Measurements from ENCODE around the gene SPRR5.

SPRR5 gene

DNA sequence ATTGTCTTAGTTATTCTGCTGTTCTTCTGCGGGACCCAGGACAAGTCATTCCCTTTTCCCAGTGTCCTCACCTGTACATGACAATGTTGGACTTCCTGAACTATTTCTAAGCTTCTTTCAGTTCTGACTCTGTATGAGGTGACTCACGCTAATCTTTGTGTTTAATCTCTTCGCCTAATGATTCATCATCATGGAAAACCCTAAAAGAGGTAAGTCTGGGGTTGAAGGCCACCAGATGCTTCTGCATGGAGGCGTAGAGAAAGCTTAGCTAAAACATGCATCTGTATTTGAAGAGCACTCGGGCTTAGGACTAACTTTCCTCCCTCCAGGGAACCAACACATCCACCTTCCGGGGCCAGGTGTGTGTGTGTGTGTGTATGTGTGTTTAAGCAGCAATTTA, 7.4 kb downstream of the SPRR5 start:
- Histone ChIP-seq H3K4me3 (ENCODE audit: low read length) (no peak overlapping the region), H3K36me3 (ENCODE audit: control insufficient read depth, insufficient read depth, low read length) (no peaks in the 10 kb centered on the region), H3K9ac (ENCODE audit: low read length) (no peak overlapping the region), H3K4me1 (ENCODE audit: control insufficient read depth, insufficient read depth, low read length) (no peaks in the 10 kb centered on the region), H3K27me3 (ENCODE audit: control insufficient read depth, insufficient read depth, low read length) (no peaks in the 10 kb centered on the region), H3K9me3 (ENCODE audit: control insufficient read depth, low read length) (no peaks in the 10 kb centered on the region)

DNA sequence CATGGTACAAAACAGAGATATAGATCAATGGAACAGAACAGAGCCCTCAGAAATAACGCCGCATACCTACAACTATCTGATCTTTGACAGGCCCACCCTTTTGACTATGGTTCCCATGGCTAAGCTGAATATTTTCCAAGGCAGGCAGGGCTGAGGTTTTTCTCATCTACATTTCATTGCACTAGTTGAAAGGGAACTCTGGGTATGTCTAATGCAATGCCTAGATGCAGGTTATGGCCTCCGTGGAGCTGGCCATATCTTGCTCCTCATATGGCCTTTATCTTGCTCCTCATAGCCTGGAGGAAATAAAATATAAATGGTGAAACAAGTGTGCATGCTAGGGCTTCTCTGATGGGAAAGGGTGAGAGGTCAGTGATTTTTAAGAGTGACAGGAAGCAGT, 10.6 kb downstream of the SPRR5 start:
- no peaks in the 10 kb centered on the region for H3K9me3 ChIP-seq (ENCODE audit: control insufficient read depth, low read length)

DNA sequence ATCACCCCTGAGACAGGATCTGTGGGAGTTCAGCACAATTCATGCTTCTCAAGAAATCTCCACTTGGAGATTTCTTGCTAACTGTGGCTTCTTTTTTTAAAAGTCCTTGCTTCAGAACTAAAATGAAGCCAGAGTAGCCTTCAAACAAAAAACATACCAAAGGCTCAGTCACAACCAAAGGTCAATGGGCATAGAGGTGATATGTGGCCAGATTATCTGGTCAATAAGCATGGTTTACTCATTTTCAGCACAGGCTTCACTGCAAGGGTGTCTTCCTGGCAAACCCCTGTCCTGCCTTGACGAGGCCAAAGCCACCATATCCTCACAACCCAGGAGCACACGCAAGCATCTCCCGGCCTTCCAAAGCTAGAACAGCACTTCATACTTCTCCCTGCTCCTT, 12.3 kb downstream of the SPRR5 start:
- Histone ChIP-seq H3K27me3 (ENCODE audit: control insufficient read depth, insufficient read depth, low read length) (no peaks in the 10 kb centered on the region), H3K4me1 (ENCODE audit: control insufficient read depth, insufficient read depth, low read length) (no peaks in the 10 kb centered on the region), H3K9me3 (ENCODE audit: control insufficient read depth, low read length) (no peaks in the 10 kb centered on the region), H3K9ac (ENCODE audit: low read length) (no peak overlapping the region), H3K4me3 (ENCODE audit: low read length) (no peak overlapping the region), H3K36me3 (ENCODE audit: control insufficient read depth, insufficient read depth, low read length) (no peaks in the 10 kb centered on the region)

More for the DNA sequence above, 10.6 kb downstream of the SPRR5 start:
- H3K36me3 ChIP-seq (ENCODE audit: control insufficient read depth, insufficient read depth, low read length) = no peaks in the 10 kb centered on the region
- no peak overlapping the region for H3K4me3 ChIP-seq (ENCODE audit: low read length)
- H3K9ac ChIP-seq (ENCODE audit: low read length) = no peak overlapping the region
- H3K27me3 ChIP-seq (ENCODE audit: control insufficient read depth, insufficient read depth, low read length) = no peaks in the 10 kb centered on the region
- H3K4me1 ChIP-seq (ENCODE audit: control insufficient read depth, insufficient read depth, low read length) = no peaks in the 10 kb centered on the region

DNA sequence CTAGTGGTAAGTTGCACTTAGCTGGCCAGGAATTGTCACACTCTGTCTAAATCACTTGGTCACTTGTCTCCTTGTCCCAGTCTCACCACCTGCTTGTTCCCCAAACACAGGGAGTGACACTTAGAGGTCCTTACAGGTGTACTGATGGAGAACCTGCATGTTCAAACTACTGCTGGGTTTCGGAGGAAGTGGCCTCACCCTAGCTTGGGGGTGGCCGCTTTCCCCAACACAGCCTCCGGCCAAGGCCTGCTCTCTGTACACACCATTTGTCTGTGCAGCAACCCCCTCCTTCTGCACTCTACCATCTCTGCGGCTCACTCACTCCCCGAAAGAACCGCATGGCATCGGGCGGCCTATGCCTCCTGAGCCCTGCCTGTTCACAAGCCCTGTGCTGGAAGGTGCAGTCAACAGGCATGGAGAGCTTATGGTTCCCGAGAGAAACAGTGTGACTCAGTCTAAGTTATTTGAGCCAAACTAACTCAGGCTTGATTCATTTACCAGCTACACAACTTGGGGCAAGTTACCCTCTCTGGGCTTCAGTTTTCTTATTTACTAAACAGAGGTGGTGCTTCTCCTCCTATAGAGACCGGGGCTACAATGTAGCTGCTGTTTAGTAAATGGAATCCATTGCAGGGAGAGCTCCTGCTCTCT, 12.9 kb downstream of the SPRR5 start:
- H3K4me1 ChIP-seq (ENCODE audit: control insufficient read depth, insufficient read depth, low read length) = no peaks in the 10 kb centered on the region
- H3K9ac ChIP-seq (ENCODE audit: low read length) = no peak overlapping the region
- H3K27me3 ChIP-seq (ENCODE audit: control insufficient read depth, insufficient read depth, low read length) = no peaks in the 10 kb centered on the region
- H3K36me3 ChIP-seq (ENCODE audit: control insufficient read depth, insufficient read depth, low read length) = no peaks in the 10 kb centered on the region
- no peaks in the 10 kb centered on the region for H3K9me3 ChIP-seq (ENCODE audit: control insufficient read depth, low read length)
- no peak overlapping the region for H3K4me3 ChIP-seq (ENCODE audit: low read length)

DNA sequence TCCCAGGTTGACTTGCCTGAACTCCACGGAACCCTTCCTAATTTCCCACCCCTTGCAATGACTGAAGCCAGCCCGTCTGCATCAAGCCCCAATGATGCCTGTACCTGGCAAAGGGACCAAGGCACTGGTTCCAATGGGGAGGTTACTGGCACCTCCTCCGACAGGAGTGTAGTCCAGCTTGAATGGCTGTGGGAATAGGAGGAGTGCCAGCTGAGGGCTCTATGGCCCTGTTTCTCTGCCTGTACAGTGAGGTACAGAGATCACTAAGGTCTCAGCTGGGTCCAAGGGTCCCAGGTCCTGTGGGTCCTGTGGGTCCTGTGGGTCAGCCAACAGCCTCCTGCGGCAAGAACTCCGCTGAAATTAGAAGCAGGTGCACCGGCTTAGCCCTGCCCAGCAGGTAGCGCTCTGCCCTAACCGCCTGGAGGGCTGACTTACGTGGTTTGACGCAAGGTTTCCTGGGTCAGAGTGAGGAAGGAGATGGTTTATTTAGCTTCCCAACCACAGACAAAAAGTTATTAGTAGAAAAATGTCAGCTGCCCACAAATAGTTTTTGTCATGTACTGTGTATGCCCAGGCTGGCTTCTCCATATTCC, 13.5 kb downstream of the SPRR5 start:
- no peaks in the 10 kb centered on the region for H3K4me1 ChIP-seq (ENCODE audit: control insufficient read depth, insufficient read depth, low read length)
- H3K9me3 ChIP-seq (ENCODE audit: control insufficient read depth, low read length) = no peaks in the 10 kb centered on the region
- no peaks in the 10 kb centered on the region for H3K36me3 ChIP-seq (ENCODE audit: control insufficient read depth, insufficient read depth, low read length)
- H3K4me3 ChIP-seq (ENCODE audit: low read length) = no peak overlapping the region
- no peaks in the 10 kb centered on the region for H3K27me3 ChIP-seq (ENCODE audit: control insufficient read depth, insufficient read depth, low read length)
- no peak overlapping the region for H3K9ac ChIP-seq (ENCODE audit: low read length)

- no peaks in the 10 kb centered on the region for H3K27me3 ChIP-seq (ENCODE audit: control insufficient read depth, insufficient read depth, low read length)
- no peak overlapping the region for H3K4me3 ChIP-seq (ENCODE audit: low read length)
- H3K9me3 ChIP-seq (ENCODE audit: control insufficient read depth, low read length) = no peaks in the 10 kb centered on the region
- H3K36me3 ChIP-seq (ENCODE audit: control insufficient read depth, insufficient read depth, low read length) = no peaks in the 10 kb centered on the region
- no peak overlapping the region for H3K9ac ChIP-seq (ENCODE audit: low read length)
- H3K4me1 ChIP-seq (ENCODE audit: control insufficient read depth, insufficient read depth, low read length) = no peaks in the 10 kb centered on the region
These were observed 14.4 kb downstream of the SPRR5 start for GRCh38 chr1:152961226-152961891.

DNA sequence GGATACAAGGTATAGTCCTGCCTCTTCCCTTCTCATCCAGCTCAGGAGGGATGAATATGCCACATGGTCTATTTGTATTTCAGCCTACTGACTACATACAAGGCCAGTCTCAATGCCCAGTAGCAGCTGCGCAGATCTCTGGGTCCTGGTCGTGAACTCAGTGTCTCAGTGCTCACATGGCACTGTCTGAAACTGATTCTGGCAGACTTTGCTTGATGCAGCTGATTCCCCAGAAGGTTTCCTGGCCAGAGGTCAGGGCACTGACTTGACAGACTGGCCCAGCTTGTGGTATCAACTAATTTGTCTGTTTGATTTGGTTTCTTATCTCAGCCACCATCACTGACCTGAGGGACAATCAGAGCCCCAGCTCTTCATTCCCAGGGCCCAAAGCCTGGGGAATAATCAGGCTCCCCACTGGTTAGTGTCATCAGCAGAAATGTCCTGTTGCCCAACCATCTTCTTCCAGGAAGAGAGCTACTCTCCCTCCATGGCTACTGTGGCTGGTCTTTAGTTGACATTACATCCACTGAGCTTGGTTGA, 15.9 kb downstream of the SPRR5 start:
- peaks cover 12% of the 10 kb centered on the region for H3K4me1 ChIP-seq (ENCODE audit: control insufficient read depth, insufficient read depth, low read length)
- H3K9me3 ChIP-seq (ENCODE audit: control insufficient read depth, low read length) = no peaks in the 10 kb centered on the region
- H3K36me3 ChIP-seq (ENCODE audit: control insufficient read depth, insufficient read depth, low read length) = no peaks in the 10 kb centered on the region
- H3K9ac ChIP-seq (ENCODE audit: low read length) = no peak overlapping the region
- no peak overlapping the region for H3K4me3 ChIP-seq (ENCODE audit: low read length)
- H3K27me3 ChIP-seq (ENCODE audit: control insufficient read depth, insufficient read depth, low read length) = no peaks in the 10 kb centered on the region

GRCh38 chr1:152964536-152964935, 17.5 kb downstream of the SPRR5 start:
- H3K9ac ChIP-seq (ENCODE audit: low read length) = no peak overlapping the region
- no peak overlapping the region for H3K4me3 ChIP-seq (ENCODE audit: low read length)
- no peaks in the 10 kb centered on the region for H3K9me3 ChIP-seq (ENCODE audit: control insufficient read depth, low read length)
- no peaks in the 10 kb centered on the region for H3K27me3 ChIP-seq (ENCODE audit: control insufficient read depth, insufficient read depth, low read length)
- peaks cover 12% of the 10 kb centered on the region for H3K4me1 ChIP-seq (ENCODE audit: control insufficient read depth, insufficient read depth, low read length)
- no peaks in the 10 kb centered on the region for H3K36me3 ChIP-seq (ENCODE audit: control insufficient read depth, insufficient read depth, low read length)

DNA sequence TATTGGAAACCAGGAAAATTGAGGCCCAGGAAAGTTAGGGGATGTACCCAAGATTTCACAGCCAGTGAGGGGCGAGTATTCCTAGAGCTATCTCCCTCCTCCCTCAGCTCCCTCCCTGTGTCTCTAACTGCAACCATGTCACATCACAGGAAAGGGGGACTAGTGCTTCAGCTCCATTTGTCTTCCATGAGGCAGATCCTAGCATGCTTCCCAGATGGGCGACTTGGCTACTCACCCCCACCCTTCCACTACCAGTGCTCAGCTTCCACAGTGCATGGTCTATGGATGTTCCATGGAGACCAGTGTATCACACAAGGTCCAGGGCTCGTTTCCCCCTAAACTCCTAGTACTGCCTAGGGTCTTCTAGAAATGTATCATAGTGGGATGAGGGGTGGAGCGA, 18.8 kb downstream of the SPRR5 start:
- H3K4me3 ChIP-seq (ENCODE audit: low read length) = no peak overlapping the region
- H3K27me3 ChIP-seq (ENCODE audit: control insufficient read depth, insufficient read depth, low read length) = no peaks in the 10 kb centered on the region
- H3K9me3 ChIP-seq (ENCODE audit: control insufficient read depth, low read length) = no peaks in the 10 kb centered on the region
- H3K4me1 ChIP-seq (ENCODE audit: control insufficient read depth, insufficient read depth, low read length) = peaks cover 12% of the 10 kb centered on the region
- no peak overlapping the region for H3K9ac ChIP-seq (ENCODE audit: low read length)
- H3K36me3 ChIP-seq (ENCODE audit: control insufficient read depth, insufficient read depth, low read length) = no peaks in the 10 kb centered on the region

- no peaks in the 10 kb centered on the region for H3K9me3 ChIP-seq (ENCODE audit: control insufficient read depth, low read length)
- no peak overlapping the region for H3K4me3 ChIP-seq (ENCODE audit: low read length)
- H3K9ac ChIP-seq (ENCODE audit: low read length) = no peak overlapping the region
- H3K4me1 ChIP-seq (ENCODE audit: control insufficient read depth, insufficient read depth, low read length) = peaks cover 12% of the 10 kb centered on the region
- H3K27me3 ChIP-seq (ENCODE audit: control insufficient read depth, insufficient read depth, low read length) = no peaks in the 10 kb centered on the region
- no peaks in the 10 kb centered on the region for H3K36me3 ChIP-seq (ENCODE audit: control insufficient read depth, insufficient read depth, low read length)
These were observed 20.2 kb downstream of the SPRR5 start for GRCh38 chr1:152967201-152967600.

- Histone ChIP-seq H3K9me3 (ENCODE audit: control insufficient read depth, low read length) (no peaks in the 10 kb centered on the region), H3K4me1 (ENCODE audit: control insufficient read depth, insufficient read depth, low read length) (peaks cover 12% of the 10 kb centered on the region), H3K27me3 (ENCODE audit: control insufficient read depth, insufficient read depth, low read length) (no peaks in the 10 kb centered on the region), H3K9ac (ENCODE audit: low read length) (no peak overlapping the region), H3K4me3 (ENCODE audit: low read length) (no peak overlapping the region), H3K36me3 (ENCODE audit: control insufficient read depth, insufficient read depth, low read length) (no peaks in the 10 kb centered on the region)
These were observed 21.2 kb downstream of the SPRR5 start for GRCh38 chr1:152968248-152968647.

DNA sequence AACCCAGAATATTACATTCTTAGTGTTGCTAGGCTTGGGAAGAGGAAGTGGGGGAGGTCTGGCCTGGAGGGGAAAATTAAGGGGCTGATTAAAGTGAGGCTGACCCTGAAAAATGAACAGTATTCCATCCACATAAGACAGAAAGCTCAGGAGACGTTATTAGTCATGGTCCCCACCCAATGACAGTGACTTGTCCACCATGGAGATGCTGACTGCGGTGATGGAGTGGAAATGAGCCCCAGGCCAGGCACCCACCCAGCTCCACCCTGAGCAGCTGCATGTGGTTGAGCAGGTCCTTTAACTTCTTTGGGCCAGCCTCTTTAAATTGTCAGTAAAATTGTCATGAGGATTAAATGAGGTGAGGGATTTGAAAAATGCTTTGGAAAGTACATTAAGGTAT, 22.0 kb downstream of the SPRR5 start:
- H3K9ac ChIP-seq (ENCODE audit: low read length) = no peak overlapping the region
- no peaks in the 10 kb centered on the region for H3K9me3 ChIP-seq (ENCODE audit: control insufficient read depth, low read length)
- no peaks in the 10 kb centered on the region for H3K27me3 ChIP-seq (ENCODE audit: control insufficient read depth, insufficient read depth, low read length)
- H3K4me3 ChIP-seq (ENCODE audit: low read length) = no peak overlapping the region
- H3K36me3 ChIP-seq (ENCODE audit: control insufficient read depth, insufficient read depth, low read length) = no peaks in the 10 kb centered on the region
- H3K4me1 ChIP-seq (ENCODE audit: control insufficient read depth, insufficient read depth, low read length) = peaks cover 12% of the 10 kb centered on the region
